ENCODE measurements around the gene SLC8A3. TPM values are rescaled to one million over a fixed set of nuclear protein-coding genes. Genes with fewer than 3 reads are reported as not detected.

The SLC8A3 gene
- total and polyA plus RNA-seq, 2 experiments from 2014 or later = not detected

GRCh38 chr14:70064136-70064865 is 124.5 kb downstream of the SLC8A3 start:
- no peak overlapping the region for H3K4me2 ChIP-seq (ENCODE audit: unreplicated experiment)
- no peak overlapping the region for H3K4me3 ChIP-seq
- in situ Hi-C loops (cut with MboI) = no loop called here
- no peaks in the 10 kb centered on the region for H3F3A ChIP-seq (ENCODE audit: insufficient read depth)
- no peak for TF ChIP-seq EZH2 (IDR thresholded peaks at IDR 0.05; ENCODE audit: insufficient read depth, poor library complexity, severe bottlenecking)
- TF ChIP-seq EZH2phosphoT487 (IDR thresholded peaks at IDR 0.05; ENCODE audit: insufficient read depth, low read depth) = no peak
- H3K27me3 ChIP-seq (replicated peaks; ENCODE audit: insufficient read depth) = peaks cover 14% of the 10 kb centered on the region
- no peak overlapping the region for H3K27ac ChIP-seq
- H3K4me1 ChIP-seq (ENCODE audit: insufficient read depth) = no peaks in the 10 kb centered on the region
- H4K20me1 ChIP-seq (ENCODE audit: insufficient read depth) = no peaks in the 10 kb centered on the region
- H3K9ac ChIP-seq = no peak overlapping the region
- DNase-seq = no peak
- no peaks in the 10 kb centered on the region for H3K36me3 ChIP-seq (ENCODE audit: low read depth)
- H3K9me2 ChIP-seq (ENCODE audit: insufficient read depth) = no peaks in the 10 kb centered on the region
- no peaks in the 10 kb centered on the region for H3K79me2 ChIP-seq (ENCODE audit: insufficient read depth)
- H2AFZ ChIP-seq = no peak overlapping the region
- WGBS, 2 experiments (ENCODE audit: low coverage in 1 of 2, low lambda C conversion rate in 2 of 2, missing lambda C conversion rate in 2 of 2) = 9 to 12% methylated on average over 11 of the region's 11 CpGs
- H3K9me3 ChIP-seq (ENCODE audit: low read depth) = no peaks in the 10 kb centered on the region

GRCh38 chr14:70061108-70061507 is 127.6 kb downstream of the SLC8A3 start:
- H3K27me3 ChIP-seq (replicated peaks; ENCODE audit: insufficient read depth) = peaks cover 14% of the 10 kb centered on the region
- H3K27ac ChIP-seq = no peak overlapping the region
- in situ Hi-C loops (cut with MboI) = no loop called here
- H4K20me1 ChIP-seq (ENCODE audit: insufficient read depth) = no peaks in the 10 kb centered on the region
- H2AFZ ChIP-seq = no peak overlapping the region
- no peak for DNase-seq
- H3K36me3 ChIP-seq (ENCODE audit: low read depth) = no peaks in the 10 kb centered on the region
- no peaks in the 10 kb centered on the region for H3F3A ChIP-seq (ENCODE audit: insufficient read depth)
- H3K9ac ChIP-seq = no peak overlapping the region
- no peak for TF ChIP-seq EZH2 (IDR thresholded peaks at IDR 0.05; ENCODE audit: insufficient read depth, poor library complexity, severe bottlenecking)
- no peak for TF ChIP-seq EZH2phosphoT487 (IDR thresholded peaks at IDR 0.05; ENCODE audit: insufficient read depth, low read depth)
- WGBS, 2 experiments (ENCODE audit: low coverage in 1 of 2, low lambda C conversion rate in 2 of 2, missing lambda C conversion rate in 2 of 2) = 17 to 20% methylated on average over 2 of the region's 2 CpGs
- no peaks in the 10 kb centered on the region for H3K9me3 ChIP-seq (ENCODE audit: low read depth)
- H3K4me1 ChIP-seq (ENCODE audit: insufficient read depth) = no peaks in the 10 kb centered on the region
- H3K4me2 ChIP-seq (ENCODE audit: unreplicated experiment) = no peak overlapping the region
- H3K9me2 ChIP-seq (ENCODE audit: insufficient read depth) = no peaks in the 10 kb centered on the region
- H3K4me3 ChIP-seq = no peak overlapping the region
- no peaks in the 10 kb centered on the region for H3K79me2 ChIP-seq (ENCODE audit: insufficient read depth)

GRCh38 chr14:70059545-70059944 is 129.2 kb downstream of the SLC8A3 start:
- no peak overlapping the region for H2AFZ ChIP-seq
- DNase-seq = no peak
- no peaks in the 10 kb centered on the region for H4K20me1 ChIP-seq (ENCODE audit: insufficient read depth)
- H3K27me3 ChIP-seq (replicated peaks; ENCODE audit: insufficient read depth) = peaks cover 9% of the 10 kb centered on the region
- no peak overlapping the region for H3K4me3 ChIP-seq
- H3K79me2 ChIP-seq (ENCODE audit: insufficient read depth) = no peaks in the 10 kb centered on the region
- no peaks in the 10 kb centered on the region for H3F3A ChIP-seq (ENCODE audit: insufficient read depth)
- no peak overlapping the region for H3K9ac ChIP-seq
- no peak overlapping the region for H3K27ac ChIP-seq
- H3K9me2 ChIP-seq (ENCODE audit: insufficient read depth) = no peaks in the 10 kb centered on the region
- no peaks in the 10 kb centered on the region for H3K4me1 ChIP-seq (ENCODE audit: insufficient read depth)
- WGBS, 2 experiments (ENCODE audit: low coverage in 1 of 2, low lambda C conversion rate in 2 of 2, missing lambda C conversion rate in 2 of 2) = 8 to 9% methylated on average over 2 of the region's 2 CpGs
- in situ Hi-C loops (cut with MboI) = no loop called here
- no peak for TF ChIP-seq EZH2phosphoT487 (IDR thresholded peaks at IDR 0.05; ENCODE audit: insufficient read depth, low read depth)
- no peak for TF ChIP-seq EZH2 (IDR thresholded peaks at IDR 0.05; ENCODE audit: insufficient read depth, poor library complexity, severe bottlenecking)
- no peaks in the 10 kb centered on the region for H3K36me3 ChIP-seq (ENCODE audit: low read depth)
- no peaks in the 10 kb centered on the region for H3K9me3 ChIP-seq (ENCODE audit: low read depth)
- no peak overlapping the region for H3K4me2 ChIP-seq (ENCODE audit: unreplicated experiment)

- H3K9me2 ChIP-seq (ENCODE audit: insufficient read depth) = no peaks in the 10 kb centered on the region
- H4K20me1 ChIP-seq (ENCODE audit: insufficient read depth) = no peaks in the 10 kb centered on the region
- no peak overlapping the region for H3K4me2 ChIP-seq (ENCODE audit: unreplicated experiment)
- no peak for DNase-seq
- no peaks in the 10 kb centered on the region for H3K27me3 ChIP-seq (replicated peaks; ENCODE audit: insufficient read depth)
- no peak overlapping the region for H3K27ac ChIP-seq
- H2AFZ ChIP-seq = no peak overlapping the region
- no peaks in the 10 kb centered on the region for H3K79me2 ChIP-seq (ENCODE audit: insufficient read depth)
- 14 to 15% methylated on average over 5 of the region's 5 CpGs for WGBS, 2 experiments (ENCODE audit: low coverage in 1 of 2, low lambda C conversion rate in 2 of 2, missing lambda C conversion rate in 2 of 2)
- no peaks in the 10 kb centered on the region for H3F3A ChIP-seq (ENCODE audit: insufficient read depth)
- H3K36me3 ChIP-seq (ENCODE audit: low read depth) = no peaks in the 10 kb centered on the region
- H3K4me1 ChIP-seq (ENCODE audit: insufficient read depth) = no peaks in the 10 kb centered on the region
- in situ Hi-C loops (cut with MboI) = no loop called here
- H3K9me3 ChIP-seq (ENCODE audit: low read depth) = no peaks in the 10 kb centered on the region
- no peak overlapping the region for H3K9ac ChIP-seq
- no peak overlapping the region for H3K4me3 ChIP-seq
- no peak for TF ChIP-seq EZH2 (IDR thresholded peaks at IDR 0.05; ENCODE audit: insufficient read depth, poor library complexity, severe bottlenecking)
- TF ChIP-seq EZH2phosphoT487 (IDR thresholded peaks at IDR 0.05; ENCODE audit: insufficient read depth, low read depth) = no peak
Observed at GRCh38 chr14:70057519-70058136, 131.1 kb downstream of the SLC8A3 start.
